Stimulated activated CD4-positive, alpha-beta T cell treated with anti-CD3 and anti-CD28 coated beads, Interleukin-1b, Interleukin-23, amount 100 ng/mL, for 4 hours (primary cell): ENCODE results near the gene PRRC2C.
A peak's percentile ranks its signal among the peaks of the same experiment; 100 is the strongest.
"Not testable (repeated sequence)": the region's sequence is repeated elsewhere in the genome, so short reads cannot be mapped to it uniquely, and the experiment has no call there.

Experiments used
- DNase-seq, 2 donors: peaks; one replicate each; pipeline ENCODE4 v3.0.0-alpha.2; 2020; ENCODE audit warnings: low read depth in 2 of 2

The PRRC2C gene

GRCh38 chr1:171485375-171486047 lies at the start of gene PRRC2C:
TSS of gene PRRC2C (plus strand) at chr1:171485530. CDS start at chr1:171512089, 26,559 bp downstream.
- peak; percentile 83 to 86 for DNase-seq

GRCh38 chr1:171438441-171438840 lies 46.9 kb upstream of the PRRC2C start:
- DNase-seq = no peak

- not testable (repeated sequence) for DNase-seq
These were observed 45.1 kb upstream of the PRRC2C start for GRCh38 chr1:171440201-171440600.

- not testable (repeated sequence) for DNase-seq
These were observed 43.9 kb upstream of the PRRC2C start for GRCh38 chr1:171441278-171441895.

GRCh38 chr1:171446386-171446785 lies 38.9 kb upstream of the PRRC2C start:
- no peak for DNase-seq

GRCh38 chr1:171455967-171456366 lies 29.4 kb upstream of the PRRC2C start:
- DNase-seq = no peak

GRCh38 chr1:171457412-171457811 lies 27.9 kb upstream of the PRRC2C start:
- DNase-seq = no peak

- no peak for DNase-seq
These were observed 25.2 kb upstream of the PRRC2C start for GRCh38 chr1:171460018-171460620.

GRCh38 chr1:171467626-171468025 lies 17.7 kb upstream of the PRRC2C start:
- DNase-seq = no peak

GRCh38 chr1:171468120-171468750 lies 17.1 kb upstream of the PRRC2C start:
- no peak for DNase-seq

GRCh38 chr1:171470726-171471125 lies 14.6 kb upstream of the PRRC2C start:
- DNase-seq = no peak

GRCh38 chr1:171472183-171472647 lies 13.1 kb upstream of the PRRC2C start:
- DNase-seq = no peak

GRCh38 chr1:171476829-171477228 lies 8.5 kb upstream of the PRRC2C start:
- no peak for DNase-seq

- no peak for DNase-seq
These were observed 7.5 kb upstream of the PRRC2C start for GRCh38 chr1:171477804-171478203.

GRCh38 chr1:171480035-171480434 lies 5.3 kb upstream of the PRRC2C start:
- DNase-seq = no peak

GRCh38 chr1:171484760-171485374 lies 463 bp upstream of the PRRC2C start:
- DNase-seq = no peak

- peak in 1 of 2 donors; percentile 49 for DNase-seq
These were observed 754 bp downstream of the PRRC2C start for GRCh38 chr1:171486048-171486519.

- DNase-seq = no peak
These were observed 1.7 kb downstream of the PRRC2C start for GRCh38 chr1:171487038-171487437.

- DNase-seq = no peak
These were observed 3.0 kb downstream of the PRRC2C start for GRCh38 chr1:171488190-171488929.

GRCh38 chr1:171494076-171494475 lies 8.7 kb downstream of the PRRC2C start:
- DNase-seq = no peak

GRCh38 chr1:171495444-171495843 lies 10.1 kb downstream of the PRRC2C start:
- no peak for DNase-seq
